ENCODE results near the gene MOV10L1. TPM values are rescaled to one million over a fixed set of nuclear protein-coding genes. Genes with fewer than 3 reads are reported as not detected.
"Not testable (repeated sequence)": the region's sequence is repeated elsewhere in the genome, so short reads cannot be mapped to it uniquely, and the experiment has no call there.

The MOV10L1 gene
- total and polyA plus RNA-seq, 9 of the 15 experiments (the other 6 are each of a cell fraction or from before 2014, with no cell fraction given): 0.06 to 0.43 (median 0.15) TPM

DNA sequence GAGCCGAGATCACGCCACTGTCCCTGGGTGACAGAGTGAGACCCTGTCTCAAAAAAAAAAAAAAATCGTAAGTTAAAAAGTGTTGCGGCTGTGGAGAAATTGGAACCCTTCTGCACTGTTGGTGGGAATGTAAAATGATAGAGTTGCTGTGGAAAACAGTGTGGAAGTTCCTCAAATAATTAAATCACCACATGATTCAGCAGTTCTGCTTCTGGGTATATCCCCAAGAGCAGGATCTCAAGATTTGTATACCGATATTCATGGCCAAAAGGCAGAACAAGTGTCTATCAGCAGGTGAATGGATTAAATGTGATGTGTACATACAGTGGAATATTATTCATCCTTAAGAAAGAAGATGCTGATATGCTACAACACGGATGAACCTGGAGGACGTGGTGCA lies 114.8 kb downstream of the MOV10L1 start:
- CTCF ChIA-PET (ENCODE audit: low intra/inter-chr PET ratio): no interaction called here
- H4K20me1 ChIP-seq (replicated peaks; ENCODE audit: control insufficient read depth, insufficient read depth, low read length): no peaks in the 10 kb centered on the region
- POLR2A ChIA-PET: no interaction called here
- no peak overlapping the region for H3K27ac ChIP-seq (ENCODE audit: extremely low read depth, low read depth, low read length)
- WGBS (ENCODE audit: insufficient coverage, low coverage, missing lambda C conversion rate): 88% methylated on average over 5 of the region's 7 CpGs
- H3K9me1 ChIP-seq (ENCODE audit: control insufficient read depth, insufficient read depth, low read length): no peaks in the 10 kb centered on the region
- H2AFZ ChIP-seq (ENCODE audit: low read depth, low read length): no peak overlapping the region
- in situ Hi-C loops (cut with MboI) (no loop called here), intact Hi-C loops (cut with micrococcal nuclease) (no loop called here)
- TF ChIP-seq, protein P1, sequence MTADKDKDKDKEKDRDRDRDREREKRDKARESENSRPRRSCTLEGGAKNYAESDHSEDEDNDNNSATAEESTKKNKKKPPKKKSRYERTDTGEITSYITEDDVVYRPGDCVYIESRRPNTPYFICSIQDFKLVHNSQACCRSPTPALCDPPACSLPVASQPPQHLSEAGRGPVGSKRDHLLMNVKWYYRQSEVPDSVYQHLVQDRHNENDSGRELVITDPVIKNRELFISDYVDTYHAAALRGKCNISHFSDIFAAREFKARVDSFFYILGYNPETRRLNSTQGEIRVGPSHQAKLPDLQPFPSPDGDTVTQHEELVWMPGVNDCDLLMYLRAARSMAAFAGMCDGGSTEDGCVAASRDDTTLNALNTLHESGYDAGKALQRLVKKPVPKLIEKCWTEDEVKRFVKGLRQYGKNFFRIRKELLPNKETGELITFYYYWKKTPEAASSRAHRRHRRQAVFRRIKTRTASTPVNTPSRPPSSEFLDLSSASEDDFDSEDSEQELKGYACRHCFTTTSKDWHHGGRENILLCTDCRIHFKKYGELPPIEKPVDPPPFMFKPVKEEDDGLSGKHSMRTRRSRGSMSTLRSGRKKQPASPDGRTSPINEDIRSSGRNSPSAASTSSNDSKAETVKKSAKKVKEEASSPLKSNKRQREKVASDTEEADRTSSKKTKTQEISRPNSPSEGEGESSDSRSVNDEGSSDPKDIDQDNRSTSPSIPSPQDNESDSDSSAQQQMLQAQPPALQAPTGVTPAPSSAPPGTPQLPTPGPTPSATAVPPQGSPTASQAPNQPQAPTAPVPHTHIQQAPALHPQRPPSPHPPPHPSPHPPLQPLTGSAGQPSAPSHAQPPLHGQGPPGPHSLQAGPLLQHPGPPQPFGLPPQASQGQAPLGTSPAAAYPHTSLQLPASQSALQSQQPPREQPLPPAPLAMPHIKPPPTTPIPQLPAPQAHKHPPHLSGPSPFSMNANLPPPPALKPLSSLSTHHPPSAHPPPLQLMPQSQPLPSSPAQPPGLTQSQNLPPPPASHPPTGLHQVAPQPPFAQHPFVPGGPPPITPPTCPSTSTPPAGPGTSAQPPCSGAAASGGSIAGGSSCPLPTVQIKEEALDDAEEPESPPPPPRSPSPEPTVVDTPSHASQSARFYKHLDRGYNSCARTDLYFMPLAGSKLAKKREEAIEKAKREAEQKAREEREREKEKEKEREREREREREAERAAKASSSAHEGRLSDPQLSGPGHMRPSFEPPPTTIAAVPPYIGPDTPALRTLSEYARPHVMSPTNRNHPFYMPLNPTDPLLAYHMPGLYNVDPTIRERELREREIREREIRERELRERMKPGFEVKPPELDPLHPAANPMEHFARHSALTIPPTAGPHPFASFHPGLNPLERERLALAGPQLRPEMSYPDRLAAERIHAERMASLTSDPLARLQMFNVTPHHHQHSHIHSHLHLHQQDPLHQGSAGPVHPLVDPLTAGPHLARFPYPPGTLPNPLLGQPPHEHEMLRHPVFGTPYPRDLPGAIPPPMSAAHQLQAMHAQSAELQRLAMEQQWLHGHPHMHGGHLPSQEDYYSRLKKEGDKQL (CRISPR knock-in tag; IDR thresholded peaks at IDR 0.05; ENCODE audit: borderline replicate concordance): no peak
- no peak for TF ChIP-seq POLR2A (conservative IDR thresholded peaks at IDR 0.05)
- no peak for TF ChIP-seq PURB (CRISPR knock-in tag; IDR thresholded peaks at IDR 0.05; ENCODE audit: low read depth)
- no peak for TF ChIP-seq DNMT1 (IDR thresholded peaks at IDR 0.05)
- peak; percentile 62 for TF ChIP-seq NFE2 (IDR thresholded peaks at IDR 0.05; ENCODE audit: low read depth)
- peak; percentile 34; the same call in 1 of the 2 replicates for TF ChIP-seq MAFG (tag; conservative IDR thresholded peaks at IDR 0.05)
- peak; percentile 25; the same call in 1 of the 2 replicates for TF ChIP-seq ZNF316 (IDR thresholded peaks at IDR 0.05)
- TF ChIP-seq, protein P2, sequence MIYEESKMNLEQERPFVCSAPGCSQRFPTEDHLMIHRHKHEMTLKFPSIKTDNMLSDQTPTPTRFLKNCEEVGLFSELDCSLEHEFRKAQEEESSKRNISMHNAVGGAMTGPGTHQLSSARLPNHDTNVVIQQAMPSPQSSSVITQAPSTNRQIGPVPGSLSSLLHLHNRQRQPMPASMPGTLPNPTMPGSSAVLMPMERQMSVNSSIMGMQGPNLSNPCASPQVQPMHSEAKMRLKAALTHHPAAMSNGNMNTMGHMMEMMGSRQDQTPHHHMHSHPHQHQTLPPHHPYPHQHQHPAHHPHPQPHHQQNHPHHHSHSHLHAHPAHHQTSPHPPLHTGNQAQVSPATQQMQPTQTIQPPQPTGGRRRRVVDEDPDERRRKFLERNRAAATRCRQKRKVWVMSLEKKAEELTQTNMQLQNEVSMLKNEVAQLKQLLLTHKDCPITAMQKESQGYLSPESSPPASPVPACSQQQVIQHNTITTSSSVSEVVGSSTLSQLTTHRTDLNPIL (CRISPR knock-in tag; IDR thresholded peaks at IDR 0.05): no peak
- no peak for TF ChIP-seq SUPT5H (IDR thresholded peaks at IDR 0.05)
- no peak for TF ChIP-seq SOX6 (IDR thresholded peaks at IDR 0.05)
- peak; percentile 37; the same call in 1 of the 2 replicates for TF ChIP-seq C11orf30 (IDR thresholded peaks at IDR 0.05; ENCODE audit: low read depth)
- no peak for TF ChIP-seq NR1H2 (CRISPR knock-in tag; IDR thresholded peaks at IDR 0.05)
- FAIRE-seq (no peak), ATAC-seq (no peak), DNase-seq (ENCODE audit: extremely low read depth in 1 of 4, low spot score in 3 of 4) (no peak)
- H3K9ac ChIP-seq (ENCODE audit: insufficient read depth in 1 of 2, low read depth in 2 of 2, low read length in 2 of 2): no peak overlapping the region
- H3K4me1 ChIP-seq (replicated peaks in 1 of 2; ENCODE audit: control insufficient read depth in 2 of 2, insufficient read depth in 2 of 2, low read length in 2 of 2): peaks cover 5 to 52% of the 10 kb centered on the region in 2 experiments; a peak in 3 of 5 replicates
- no peak overlapping the region for H3K4me2 ChIP-seq (ENCODE audit: insufficient read depth, low read length)
- no peaks in the 10 kb centered on the region for H3K27me3 ChIP-seq (ENCODE audit: control insufficient read depth in 2 of 2, insufficient read depth in 2 of 2, low read length in 2 of 2)
- H3K36me3 ChIP-seq (ENCODE audit: control insufficient read depth, insufficient read depth, low read length): peaks cover 35% of the 10 kb centered on the region; the same call in 1 of the 3 replicates
- no peak overlapping the region for H3K4me3 ChIP-seq
- H3K79me2 ChIP-seq (ENCODE audit: control insufficient read depth, insufficient read depth, low read length): peaks cover 20% of the 10 kb centered on the region
- no TSS peak for BruUV-seq (replicated peaks)
- H3K9me3 ChIP-seq (replicated peaks; ENCODE audit: control insufficient read depth, insufficient read depth, low read depth, low read length): peaks cover 3% of the 10 kb centered on the region; the same call in 1 of the 2 replicates

DNA sequence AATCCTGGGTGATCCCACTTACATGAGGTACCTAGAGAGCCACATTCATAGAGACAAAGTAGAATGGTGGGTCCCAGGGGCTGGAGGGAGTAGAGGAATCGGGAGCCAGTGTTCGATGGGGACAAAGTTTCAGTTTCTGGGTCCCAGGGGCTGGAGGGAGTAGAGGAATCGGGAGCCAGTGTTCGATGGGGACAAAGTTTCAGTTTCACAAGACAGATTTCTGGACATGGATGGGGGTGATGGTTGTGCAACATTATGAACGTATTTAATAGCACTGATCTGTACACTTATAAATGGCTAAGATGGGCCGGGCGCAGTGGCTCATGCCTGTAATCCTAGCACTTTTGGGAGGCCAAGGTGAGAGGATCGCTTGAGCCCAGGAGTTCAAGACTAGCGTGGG lies 115.2 kb downstream of the MOV10L1 start:
- CTCF ChIA-PET (ENCODE audit: low intra/inter-chr PET ratio); intact Hi-C loops (cut with micrococcal nuclease): not testable (repeated sequence)
- peaks cover 34% of the 10 kb centered on the region; the same call in 1 of the 3 replicates for H3K36me3 ChIP-seq (ENCODE audit: control insufficient read depth, insufficient read depth, low read length)

More for the DNA sequence above, 115.2 kb downstream of the MOV10L1 start:
- in situ Hi-C loops (cut with MboI); H3K27ac ChIP-seq (ENCODE audit: extremely low read depth, low read depth, low read length); ATAC-seq; H3K9me1 ChIP-seq (ENCODE audit: control insufficient read depth, insufficient read depth, low read length); H3K9ac ChIP-seq (ENCODE audit: insufficient read depth in 1 of 2, low read depth in 2 of 2, low read length in 2 of 2); POLR2A ChIA-PET; H3K27me3 ChIP-seq (ENCODE audit: control insufficient read depth in 2 of 2, insufficient read depth in 2 of 2, low read length in 2 of 2); FAIRE-seq; DNase-seq (ENCODE audit: extremely low read depth in 1 of 4, low spot score in 3 of 4); H2AFZ ChIP-seq (ENCODE audit: low read depth, low read length); H3K9me3 ChIP-seq (replicated peaks; ENCODE audit: control insufficient read depth, insufficient read depth, low read depth, low read length); H3K4me2 ChIP-seq (ENCODE audit: insufficient read depth, low read length); H3K4me3 ChIP-seq; H4K20me1 ChIP-seq (replicated peaks; ENCODE audit: control insufficient read depth, insufficient read depth, low read length); BruUV-seq (replicated peaks): not testable (repeated sequence)
- peaks cover 5 to 51% of the 10 kb centered on the region in 2 experiments; a peak in 3 of 5 replicates for H3K4me1 ChIP-seq (replicated peaks in 1 of 2; ENCODE audit: control insufficient read depth in 2 of 2, insufficient read depth in 2 of 2, low read length in 2 of 2)
- 96% methylated on average over 9 of the region's 9 CpGs for WGBS (ENCODE audit: insufficient coverage, low coverage, missing lambda C conversion rate)
- H3K79me2 ChIP-seq (ENCODE audit: control insufficient read depth, insufficient read depth, low read length): peaks cover 20% of the 10 kb centered on the region

Measured in K562 (cell line).